GM18511 (cell line): ENCODE measurements around the gene SEPHS2.
"Not testable (repeated sequence)": the region's sequence is repeated elsewhere in the genome, so short reads cannot be mapped to it uniquely, and the experiment has no call there.

Source experiments
- ATAC-seq: cut with Tn5 transposase; IDR thresholded peaks from one replicate; pipeline ENCODE4 v1.9.1; 2021; ENCODE audit warnings: mild to moderate bottlenecking, moderate library complexity; ENCODE audit not compliant: unreplicated experiment

SEPHS2 gene

GRCh38 chr16:30470632-30470995 is 24.9 kb upstream of the SEPHS2 start:
- no peak for ATAC-seq

GRCh38 chr16:30470170-30470512 is 24.5 kb upstream of the SEPHS2 start:
- ATAC-seq, result no peak

GRCh38 chr16:30464078-30464477 is 18.4 kb upstream of the SEPHS2 start:
- no peak for ATAC-seq

GRCh38 chr16:30461426-30461825 is 15.8 kb upstream of the SEPHS2 start:
- not testable (repeated sequence) for ATAC-seq

- ATAC-seq, result no peak
These were observed 13.8 kb upstream of the SEPHS2 start for GRCh38 chr16:30459456-30459855.

GRCh38 chr16:30458561-30459394 is 13.1 kb upstream of the SEPHS2 start:
- peak; percentile 91 for ATAC-seq

- ATAC-seq, result no peak
These were observed 12.3 kb upstream of the SEPHS2 start for GRCh38 chr16:30457743-30458560.

GRCh38 chr16:30457256-30457655 is 11.6 kb upstream of the SEPHS2 start:
- no peak for ATAC-seq

GRCh38 chr16:30456302-30456701 is 10.6 kb upstream of the SEPHS2 start:
- no peak for ATAC-seq

- not testable (repeated sequence) for ATAC-seq
These were observed 7.3 kb upstream of the SEPHS2 start for GRCh38 chr16:30452709-30453580.

- ATAC-seq, result no peak
These were observed 3.4 kb upstream of the SEPHS2 start for GRCh38 chr16:30449116-30449435.

GRCh38 chr16:30447512-30448226 is 2.0 kb upstream of the SEPHS2 start:
- ATAC-seq, result no peak

- no peak for ATAC-seq
These were observed 525 bp upstream of the SEPHS2 start for GRCh38 chr16:30446203-30446595.

- ATAC-seq, result no peak
These were observed 596 bp downstream of the SEPHS2 start for GRCh38 chr16:30445149-30445407.

- ATAC-seq, result no peak
These were observed 1.2 kb downstream of the SEPHS2 start for GRCh38 chr16:30444231-30445148.

- no peak for ATAC-seq
These were observed 2.0 kb downstream of the SEPHS2 start for GRCh38 chr16:30443631-30444030.

GRCh38 chr16:30439720-30440348 is 5.8 kb downstream of the SEPHS2 start:
- no peak for ATAC-seq

GRCh38 chr16:30438835-30439234 is 6.8 kb downstream of the SEPHS2 start:
- no peak for ATAC-seq

- no peak for ATAC-seq
These were observed 8.1 kb downstream of the SEPHS2 start for GRCh38 chr16:30437511-30438046.
